Measurements from ENCODE around the gene IGSF9B.

Gene IGSF9B

DNA sequence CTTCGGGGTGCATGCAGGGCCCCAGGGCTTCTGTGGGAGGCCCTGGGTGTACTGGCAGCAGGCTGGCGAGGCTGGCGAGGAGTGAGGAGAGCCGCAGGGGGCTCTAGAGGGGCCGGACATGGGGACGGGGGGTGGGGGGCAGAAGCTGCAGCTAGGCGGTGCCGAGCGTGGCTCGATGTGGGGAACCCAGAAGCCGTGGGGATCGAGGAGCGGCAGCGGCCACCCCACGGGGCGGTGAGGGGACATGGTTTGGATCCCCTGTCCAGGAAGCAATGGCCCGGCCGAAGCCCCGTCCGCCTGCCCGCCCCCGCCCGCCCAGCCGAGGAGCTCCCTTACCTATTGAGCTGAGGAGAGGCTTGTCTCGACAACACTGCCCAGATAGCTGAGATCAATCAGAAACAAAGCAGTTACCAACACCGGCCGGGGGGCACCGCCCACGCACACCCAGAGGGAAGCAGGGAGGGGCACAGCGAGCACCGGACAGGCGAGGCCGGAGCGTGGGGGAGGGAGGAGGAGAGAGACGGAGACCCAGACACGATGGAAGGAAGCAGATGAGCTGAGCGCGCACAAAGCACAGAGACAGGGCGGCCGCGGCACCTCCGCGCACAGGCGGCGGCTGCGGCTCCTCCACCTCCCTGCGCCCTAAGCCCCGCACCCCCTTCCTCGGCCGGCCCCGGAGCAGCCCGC, 38.7 kb downstream of the IGSF9B start:
- no peak for FAIRE-seq

DNA sequence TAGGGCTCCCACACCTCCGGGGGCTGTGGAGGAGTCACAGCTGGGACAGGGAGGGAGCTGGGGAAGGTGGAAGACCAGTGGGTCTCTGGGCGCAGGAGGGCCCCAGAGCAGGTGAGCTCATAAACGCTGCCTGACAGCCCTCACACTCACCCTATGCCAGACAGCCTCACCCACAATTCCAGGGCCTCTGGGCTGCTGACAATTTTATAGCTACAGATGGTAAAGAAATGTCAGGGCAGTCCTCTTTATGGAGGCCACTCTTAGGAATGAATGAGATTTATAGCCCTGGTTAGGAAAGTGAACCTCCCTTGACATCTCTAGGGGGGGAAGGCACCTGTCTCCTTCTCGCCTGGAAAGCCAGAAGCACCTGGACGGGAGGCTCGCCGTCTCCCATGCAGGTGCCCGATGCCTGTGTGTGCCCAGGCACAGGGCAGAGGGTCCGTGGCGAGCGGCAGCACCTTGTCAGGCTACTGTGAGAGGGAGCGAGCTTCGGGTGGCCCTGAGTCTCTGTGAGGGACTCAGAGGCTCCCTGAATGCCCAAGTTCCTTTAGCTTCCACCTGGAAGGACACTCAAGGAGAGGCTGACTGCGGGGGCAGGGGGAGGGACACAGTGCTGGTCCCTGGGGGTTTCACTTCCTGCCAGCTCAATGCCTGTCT, 39.9 kb downstream of the IGSF9B start:
- FAIRE-seq, result no peak

- FAIRE-seq, result no peak
These were observed 43.0 kb downstream of the IGSF9B start for GRCh38 chr11:133913761-133914160.

- FAIRE-seq, result no peak
These were observed 45.6 kb downstream of the IGSF9B start for GRCh38 chr11:133911171-133911570.

DNA sequence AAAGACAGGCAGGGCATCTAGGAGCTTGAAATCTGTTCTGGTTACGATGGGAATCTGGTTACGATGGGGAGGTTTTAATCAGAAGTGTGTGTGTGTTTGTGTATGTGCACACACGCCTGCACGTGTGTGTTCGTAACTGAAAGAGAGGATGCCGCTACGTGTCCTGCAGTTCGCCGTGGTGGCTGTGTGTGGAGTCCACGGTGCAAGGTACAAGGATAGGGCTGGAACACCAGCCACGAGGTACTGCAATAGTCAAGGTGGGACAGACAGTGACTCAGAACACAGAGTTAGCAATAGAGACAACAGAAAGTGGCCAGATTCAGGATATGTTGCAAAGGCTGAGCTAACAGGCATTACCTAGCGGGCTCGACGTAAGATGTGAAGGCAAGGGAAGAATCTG, 46.7 kb downstream of the IGSF9B start:
- no peak for FAIRE-seq

DNA sequence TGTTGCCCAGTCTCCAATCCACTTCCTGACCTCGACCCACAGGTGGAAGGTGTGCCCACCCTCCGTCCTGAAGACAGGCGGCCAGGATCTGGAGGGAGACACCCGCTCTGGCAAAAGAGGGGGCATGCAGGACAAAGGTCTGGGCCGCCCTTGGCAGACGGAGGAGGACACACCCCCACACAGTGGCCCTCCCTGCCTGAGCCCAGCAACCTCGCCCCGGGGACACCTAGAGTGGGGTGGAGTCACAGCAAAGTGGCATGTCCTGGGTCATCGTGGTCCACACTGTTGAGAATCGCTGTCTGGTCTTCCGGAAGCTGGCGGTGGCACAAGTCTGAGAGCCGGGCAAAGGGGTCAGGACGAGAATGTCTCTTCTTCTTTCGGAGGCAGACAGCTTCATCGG, 47.9 kb downstream of the IGSF9B start:
- FAIRE-seq, result no peak

DNA sequence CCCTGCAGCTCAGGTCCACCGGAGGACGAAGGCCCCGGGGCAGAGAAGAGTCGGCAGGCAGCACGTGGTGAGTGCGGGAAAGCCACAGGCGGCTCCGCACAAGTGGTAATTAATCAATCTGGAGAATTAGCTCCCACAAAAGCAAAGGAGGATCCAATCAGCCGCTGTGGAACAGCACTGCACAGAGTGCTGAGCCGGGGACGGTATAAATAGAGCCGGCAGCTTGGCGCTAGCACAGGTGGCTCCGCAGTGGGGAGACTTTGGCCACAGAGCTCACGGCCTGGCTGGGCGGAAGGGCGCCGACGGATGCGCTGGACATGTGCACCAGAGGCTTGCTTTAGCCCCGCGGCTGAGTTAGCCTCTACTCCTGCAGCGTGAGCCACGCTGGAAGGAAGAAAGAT, 48.9 kb downstream of the IGSF9B start:
- no peak for FAIRE-seq

GRCh38 chr11:133907216-133907615, 49.6 kb downstream of the IGSF9B start:
- FAIRE-seq, result no peak

DNA sequence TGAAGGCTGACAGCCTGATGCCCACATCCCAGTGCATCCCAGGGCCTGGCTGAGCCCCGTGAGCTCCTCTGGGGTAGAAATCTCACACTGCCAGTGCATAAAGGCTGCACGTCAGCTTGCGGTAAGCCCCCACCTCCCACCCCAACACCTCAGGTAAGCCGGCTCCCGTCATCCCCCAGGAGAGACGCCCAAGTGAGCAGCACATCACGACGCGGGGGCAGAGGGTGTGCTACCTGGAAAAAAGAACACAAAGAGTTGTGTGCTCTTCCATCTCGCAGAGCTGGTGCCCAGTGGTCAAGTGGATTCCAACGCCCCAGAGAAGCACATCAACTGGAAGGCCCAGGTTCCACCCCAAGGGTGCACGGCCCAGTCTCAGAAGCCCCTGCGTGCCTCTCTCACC, 50.0 kb downstream of the IGSF9B start:
- no peak for FAIRE-seq

DNA sequence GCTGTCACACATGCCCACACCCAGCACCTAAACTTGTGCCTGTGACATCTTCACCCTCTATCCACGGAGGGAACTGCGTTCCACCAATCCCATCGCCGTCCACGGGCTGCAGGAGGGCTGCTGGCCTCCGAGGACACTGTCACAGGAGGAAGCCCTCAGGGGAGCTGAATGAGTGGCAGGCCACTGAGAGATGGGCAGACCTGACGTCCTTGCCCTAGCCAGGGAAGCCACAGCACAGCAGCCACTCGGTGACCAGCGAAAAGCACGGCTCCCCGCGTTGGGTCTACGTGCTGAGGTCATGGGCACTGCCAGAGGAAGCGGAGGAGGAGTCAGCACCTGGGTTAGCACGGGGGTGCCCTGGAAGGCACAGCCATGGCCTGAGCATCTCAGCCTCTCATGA, 50.5 kb downstream of the IGSF9B start:
- no peak for FAIRE-seq

DNA sequence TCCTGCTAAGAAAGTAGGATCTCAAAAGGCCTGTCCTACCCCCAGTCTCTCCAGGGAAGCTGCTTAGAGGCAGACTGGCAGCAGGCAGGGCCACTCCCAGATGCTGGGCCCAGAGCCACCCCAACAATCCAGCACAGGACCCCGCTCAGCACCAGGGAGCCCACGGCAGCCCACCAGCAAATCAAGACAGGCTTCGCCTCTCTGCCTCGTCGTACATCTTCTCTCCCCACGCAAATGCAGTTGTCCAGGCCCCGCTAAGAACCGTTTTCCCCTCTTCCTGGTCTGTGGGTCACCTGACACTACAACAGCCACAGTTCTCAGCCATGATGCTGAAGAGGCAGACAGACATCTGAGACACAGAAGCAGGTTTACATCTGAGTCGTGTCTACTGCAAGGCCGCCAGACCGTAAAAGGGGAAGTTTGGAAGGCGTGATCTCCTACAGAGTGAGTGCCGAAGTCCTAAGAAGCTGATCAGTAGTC, 51.1 kb downstream of the IGSF9B start:
- FAIRE-seq, result no peak

DNA sequence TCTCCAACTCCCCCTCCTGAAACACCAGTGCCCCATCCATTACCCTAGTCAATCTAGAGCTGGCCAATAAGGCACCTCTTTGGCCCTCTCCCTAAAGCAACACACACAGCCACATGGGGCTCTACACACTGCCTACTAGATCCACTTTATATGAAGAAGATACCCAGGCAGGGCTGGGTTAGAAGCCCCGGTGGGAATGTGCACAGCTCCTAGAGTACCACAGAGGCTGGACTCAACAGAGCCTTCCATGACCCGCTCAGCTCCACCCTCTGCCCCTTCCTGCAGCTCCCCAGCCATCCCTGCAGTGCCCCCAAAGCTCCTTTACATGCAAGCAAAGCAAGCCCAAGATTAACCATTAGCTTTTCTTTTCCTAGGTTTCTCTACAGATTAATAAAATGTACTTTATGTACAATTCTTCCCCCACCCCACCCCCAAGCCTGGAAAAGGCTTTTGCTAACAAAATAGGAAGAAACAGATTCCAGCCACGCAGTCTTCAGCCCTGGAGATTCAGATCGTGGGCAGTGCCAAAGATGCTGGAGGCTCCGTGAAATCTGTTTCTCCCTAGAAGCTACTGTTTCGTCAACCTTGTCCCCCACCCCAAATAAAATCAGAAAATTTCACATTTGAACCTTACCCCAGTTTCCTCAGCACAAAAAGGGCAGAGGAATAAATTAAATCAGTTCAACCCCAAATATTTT, 51.8 kb downstream of the IGSF9B start:
- no peak for FAIRE-seq

GRCh38 chr11:133903875-133904817, 52.6 kb downstream of the IGSF9B start:
- FAIRE-seq, result no peak

DNA sequence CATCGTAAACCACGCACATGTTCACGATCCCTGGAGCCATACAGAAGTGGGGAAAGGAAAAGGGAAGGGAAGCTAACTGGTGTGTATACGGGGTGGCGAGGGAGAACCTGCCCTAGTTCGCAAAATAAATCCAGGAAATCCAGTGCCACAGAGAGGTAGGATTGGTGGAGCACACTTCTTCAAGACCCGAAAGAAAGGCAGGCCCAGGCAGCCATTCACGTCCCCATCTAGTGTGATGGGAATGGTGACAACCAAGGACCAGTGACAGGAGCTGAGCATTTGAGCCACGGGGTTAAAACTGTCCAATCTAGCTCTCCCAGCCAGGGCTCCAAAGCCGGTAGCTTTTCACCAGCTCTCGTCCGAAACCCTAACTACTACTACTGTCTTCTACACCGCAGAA, 53.7 kb downstream of the IGSF9B start:
- FAIRE-seq, result no peak

DNA sequence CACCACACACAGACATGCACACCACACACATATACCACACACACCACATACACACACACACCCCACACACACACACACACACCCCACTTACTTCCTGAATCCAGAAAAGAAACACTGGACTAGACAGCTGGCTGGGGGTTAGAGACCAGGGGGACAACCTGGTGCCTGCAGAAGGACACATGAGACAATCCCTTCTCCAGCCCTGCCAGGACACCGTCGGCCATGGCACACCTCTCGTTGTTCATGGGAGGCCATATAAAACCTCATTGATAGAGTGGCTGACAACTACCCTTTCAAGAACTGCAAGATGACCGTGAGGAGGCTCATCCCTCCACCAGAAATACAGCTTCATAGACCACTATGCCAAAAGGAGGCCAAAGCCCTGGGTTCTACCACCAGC, 54.3 kb downstream of the IGSF9B start:
- FAIRE-seq, result no peak

DNA sequence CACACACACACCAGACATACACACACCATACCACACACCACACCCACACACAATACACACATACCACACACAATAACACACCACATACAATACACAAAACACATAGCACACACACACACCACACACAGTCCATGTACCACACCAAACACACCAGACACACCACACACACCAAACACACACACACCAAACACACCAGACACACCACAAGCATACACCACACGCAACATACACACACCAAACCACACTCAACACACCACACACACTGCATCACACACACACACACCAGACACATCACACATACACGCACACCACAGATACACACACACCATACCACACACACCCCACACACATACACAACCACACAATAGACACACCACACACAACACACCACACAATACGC, 54.8 kb downstream of the IGSF9B start:
- no peak for FAIRE-seq

DNA sequence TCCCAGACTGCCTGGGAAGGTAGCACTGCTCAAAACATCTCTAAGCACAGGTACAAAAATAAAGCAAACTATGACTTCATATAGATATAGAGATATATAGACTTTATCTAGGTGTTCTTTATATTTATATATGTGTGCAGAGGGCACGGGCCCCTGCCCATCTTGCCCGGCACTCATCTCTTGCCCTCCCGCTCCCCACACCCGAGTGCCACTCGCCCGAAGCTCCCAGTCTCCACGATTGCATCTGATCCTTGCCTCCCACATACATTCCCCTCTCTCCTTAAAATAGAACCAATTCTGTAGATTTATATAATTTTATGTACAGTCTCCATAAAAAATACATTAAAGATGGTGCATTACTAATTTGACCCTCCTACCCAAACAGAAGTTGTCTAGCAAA, 55.5 kb downstream of the IGSF9B start:
- no peak for FAIRE-seq

DNA sequence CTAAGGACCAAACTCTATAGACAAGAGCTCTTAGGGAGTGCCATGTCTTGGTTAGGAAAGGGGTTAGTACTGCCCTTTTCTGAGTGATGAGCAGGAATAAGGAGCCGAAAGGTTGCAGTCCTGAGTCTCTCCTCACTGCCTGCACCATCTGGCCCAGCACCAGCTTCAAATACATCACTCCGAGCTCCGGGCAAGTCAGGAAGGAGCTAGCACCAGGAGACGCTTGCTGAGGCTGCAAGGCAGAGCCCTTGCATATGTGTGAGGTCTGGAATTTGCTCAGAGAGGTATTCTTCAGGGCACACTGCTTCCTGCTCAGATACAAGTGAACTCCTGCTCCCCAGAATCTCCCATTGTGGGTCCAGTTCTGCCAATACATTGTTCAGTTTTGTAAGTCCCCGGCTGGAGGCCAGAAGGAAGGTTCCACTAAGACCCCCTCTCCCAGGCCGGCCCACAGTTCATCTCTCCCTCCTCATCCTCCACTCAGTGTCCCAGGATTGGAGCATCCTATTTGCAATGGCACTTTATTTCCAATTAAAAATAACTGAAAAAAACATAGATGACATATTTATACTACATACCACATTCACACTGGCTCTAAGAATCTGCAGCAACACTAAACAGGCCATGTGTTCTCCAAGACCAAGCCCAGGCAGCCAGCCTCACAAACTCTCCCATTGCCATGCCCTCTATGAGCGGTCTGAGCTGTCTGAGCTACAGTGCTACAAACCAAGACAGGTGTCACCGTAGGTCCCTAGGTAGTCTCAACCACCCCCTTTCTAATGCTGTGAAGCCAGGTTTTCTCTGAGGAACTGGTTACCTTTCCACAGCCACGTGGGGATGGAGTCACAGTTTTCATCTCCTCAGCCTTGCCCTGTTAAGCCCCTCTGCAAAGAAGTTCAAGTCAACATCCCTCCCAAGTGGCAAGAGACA, 56.3 kb downstream of the IGSF9B start:
- FAIRE-seq, result no peak

DNA sequence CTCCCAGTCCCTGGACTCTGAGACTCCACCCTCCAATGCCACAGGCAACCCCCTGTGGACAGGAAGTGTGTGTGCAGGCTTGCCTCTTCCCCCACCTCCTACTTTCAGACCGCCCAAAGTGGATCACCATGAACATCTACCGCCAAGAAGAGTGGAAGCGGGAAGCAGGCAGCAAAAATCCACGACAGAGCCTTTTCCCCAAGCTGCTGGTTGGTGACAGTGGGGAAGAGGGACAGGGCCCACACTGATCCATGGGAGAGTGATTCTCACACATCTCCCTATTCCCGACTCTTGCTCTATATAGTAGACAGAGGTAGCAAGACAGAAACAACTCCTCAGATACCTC, 58.0 kb downstream of the IGSF9B start:
- no peak for FAIRE-seq

- FAIRE-seq, result no peak
These were observed 58.6 kb downstream of the IGSF9B start for GRCh38 chr11:133898031-133898769.

DNA sequence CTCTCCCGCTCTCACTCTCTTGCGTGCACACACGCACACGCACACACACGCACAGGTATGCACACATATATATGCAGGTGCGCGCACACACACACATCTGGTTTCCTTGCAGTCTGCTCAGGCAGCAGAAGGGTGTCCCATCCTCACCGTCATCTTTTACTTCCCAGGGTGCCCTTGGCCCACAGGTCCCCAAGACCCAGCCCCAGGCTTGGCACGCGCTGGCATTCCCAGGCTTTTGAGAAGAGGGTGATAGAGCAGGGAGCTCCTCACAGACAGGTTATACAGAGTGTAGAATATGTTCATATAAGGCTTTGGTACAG, 59.5 kb downstream of the IGSF9B start:
- FAIRE-seq, result no peak

All from colon (tissue), 2 donors.